GM10266 (cell line): ENCODE results near the gene RNF13.
"Not testable (repeated sequence)": the region's sequence is repeated elsewhere in the genome, so short reads cannot be mapped to it uniquely, and the experiment has no call there.

Experiments used
- DNase-seq: peaks from one replicate; pipeline ENCODE4 v3.0.0; 2012; ENCODE audit errors: extremely low spot score
- TF ChIP-seq, protein P1 (sequence below): IDR thresholded peaks from 2 replicates; pipeline ENCODE4 v1.5.1; 2012; ENCODE audit warnings: mild to moderate bottlenecking, low read depth; ENCODE audit not compliant: control insufficient read depth, insufficient read depth; ENCODE audit errors: missing control alignments

The RNF13 gene

GRCh38 chr3:149934524-149934923 is 121.5 kb downstream of the RNF13 start:
- TF ChIP-seq, protein P1, sequence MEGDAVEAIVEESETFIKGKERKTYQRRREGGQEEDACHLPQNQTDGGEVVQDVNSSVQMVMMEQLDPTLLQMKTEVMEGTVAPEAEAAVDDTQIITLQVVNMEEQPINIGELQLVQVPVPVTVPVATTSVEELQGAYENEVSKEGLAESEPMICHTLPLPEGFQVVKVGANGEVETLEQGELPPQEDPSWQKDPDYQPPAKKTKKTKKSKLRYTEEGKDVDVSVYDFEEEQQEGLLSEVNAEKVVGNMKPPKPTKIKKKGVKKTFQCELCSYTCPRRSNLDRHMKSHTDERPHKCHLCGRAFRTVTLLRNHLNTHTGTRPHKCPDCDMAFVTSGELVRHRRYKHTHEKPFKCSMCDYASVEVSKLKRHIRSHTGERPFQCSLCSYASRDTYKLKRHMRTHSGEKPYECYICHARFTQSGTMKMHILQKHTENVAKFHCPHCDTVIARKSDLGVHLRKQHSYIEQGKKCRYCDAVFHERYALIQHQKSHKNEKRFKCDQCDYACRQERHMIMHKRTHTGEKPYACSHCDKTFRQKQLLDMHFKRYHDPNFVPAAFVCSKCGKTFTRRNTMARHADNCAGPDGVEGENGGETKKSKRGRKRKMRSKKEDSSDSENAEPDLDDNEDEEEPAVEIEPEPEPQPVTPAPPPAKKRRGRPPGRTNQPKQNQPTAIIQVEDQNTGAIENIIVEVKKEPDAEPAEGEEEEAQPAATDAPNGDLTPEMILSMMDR, result no peak
- DNase-seq, result no peak

DNA sequence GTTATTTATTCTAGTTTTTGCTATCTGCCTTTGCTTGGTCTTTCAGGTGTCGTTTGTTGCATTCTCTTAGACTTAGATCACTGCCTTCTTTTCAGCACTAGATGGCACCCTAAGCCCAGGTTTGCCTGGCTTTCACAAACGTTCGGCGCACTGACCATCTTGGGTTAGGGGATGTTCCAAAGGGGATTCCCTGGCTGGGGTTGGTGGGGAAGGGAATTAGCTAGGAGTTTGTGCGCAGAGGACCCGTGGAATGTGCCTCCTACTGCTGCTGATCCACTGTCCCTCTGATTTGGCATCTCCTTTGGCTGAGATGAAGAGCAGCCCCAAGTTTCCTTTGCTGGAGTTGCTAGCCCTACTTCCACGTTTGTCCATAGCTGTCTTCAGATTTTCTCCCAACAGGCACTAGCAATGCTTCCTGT is 123.8 kb downstream of the RNF13 start:
- peak; percentile 16 for DNase-seq
- TF ChIP-seq, protein P1, result peak; percentile 55

GRCh38 chr3:149938392-149939055 is 125.5 kb downstream of the RNF13 start:
- DNase-seq, result not testable (repeated sequence)

GRCh38 chr3:149941186-149941585 is 128.2 kb downstream of the RNF13 start:
- no peak for DNase-seq
- TF ChIP-seq, protein P1, result no peak

DNA sequence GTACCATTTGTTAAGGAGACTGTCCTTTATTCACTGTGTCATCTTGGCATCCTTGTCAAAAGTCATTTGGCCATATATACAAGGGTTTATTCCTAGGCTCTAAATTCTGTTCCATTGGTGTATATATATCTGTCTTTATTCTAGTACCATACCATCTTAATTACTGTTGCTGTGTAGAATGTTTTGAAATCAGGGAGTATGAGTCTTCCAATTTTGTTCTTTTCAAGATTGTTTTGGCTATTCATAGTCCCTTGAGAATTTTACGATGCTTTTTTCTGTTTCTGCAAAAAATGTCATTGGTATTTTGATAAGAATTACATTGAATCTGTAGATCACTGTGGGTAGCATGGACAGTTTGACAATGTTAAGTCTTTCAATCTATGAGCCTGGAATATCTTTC is 128.9 kb downstream of the RNF13 start:
- TF ChIP-seq, protein P1, result no peak
- no peak for DNase-seq

DNA sequence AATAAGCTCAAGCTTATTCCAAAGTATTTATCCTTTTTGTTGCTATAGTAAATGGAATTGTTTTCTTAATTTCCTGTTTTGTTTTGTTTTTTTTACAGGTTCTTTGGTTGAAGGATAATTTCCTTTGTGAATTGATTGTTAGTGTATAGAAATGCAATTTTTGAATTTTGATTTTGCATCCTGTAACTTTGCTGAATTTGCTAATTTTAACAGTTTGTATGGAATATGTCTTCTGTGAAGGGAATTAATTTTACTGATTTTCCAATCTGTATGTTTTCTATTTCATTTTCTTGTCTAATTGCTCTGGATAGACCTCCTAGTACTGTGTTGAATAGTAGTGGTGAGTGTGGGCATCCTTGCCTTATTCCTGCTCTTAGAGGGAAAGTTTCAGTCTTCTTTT is 129.4 kb downstream of the RNF13 start:
- DNase-seq, result no peak
- TF ChIP-seq, protein P1, result no peak

DNA sequence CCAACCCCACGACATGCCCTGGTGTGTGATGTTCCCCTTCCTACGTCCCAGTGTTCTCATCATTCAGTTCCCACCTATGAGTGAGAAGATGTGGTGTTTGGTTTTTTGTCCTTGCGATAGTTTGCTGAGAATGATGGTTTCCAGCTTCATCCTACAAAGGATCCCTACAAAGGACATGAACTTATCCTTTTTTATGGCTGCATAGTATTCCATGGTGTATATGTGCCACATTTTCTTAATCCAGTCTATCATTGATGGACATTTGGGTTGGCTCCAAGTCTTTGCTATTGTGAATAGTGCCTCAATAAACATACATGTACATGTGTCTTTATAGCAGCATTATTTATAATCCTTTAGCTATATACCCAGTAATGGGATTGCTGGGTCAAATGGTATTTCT is 131.0 kb downstream of the RNF13 start:
- not testable (repeated sequence) for DNase-seq

DNA sequence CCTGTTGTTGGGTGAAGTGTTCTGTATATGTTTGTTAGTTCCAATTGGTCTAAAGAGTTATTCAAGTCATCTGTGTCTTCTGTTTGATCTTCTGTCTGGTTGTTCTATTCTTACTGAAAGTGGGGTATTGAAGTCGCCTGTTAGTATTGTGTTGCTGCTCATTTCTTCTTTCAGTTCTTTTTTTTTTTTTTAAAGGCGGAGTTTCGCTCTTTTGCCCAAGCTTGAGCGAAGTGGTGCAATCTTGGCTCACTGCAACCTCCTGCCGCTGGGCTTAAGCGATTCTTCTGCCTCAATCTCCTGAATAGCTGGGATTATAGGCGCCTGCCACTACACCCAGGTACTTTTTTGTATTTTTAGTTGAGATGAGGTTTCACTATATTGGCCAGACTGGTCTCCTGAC is 134.2 kb downstream of the RNF13 start:
- TF ChIP-seq, protein P1, result no peak
- DNase-seq, result no peak

GRCh38 chr3:149949181-149949580 is 136.2 kb downstream of the RNF13 start:
- TF ChIP-seq, protein P1, result no peak
- no peak for DNase-seq
